Stimulated activated naive CD4-positive, alpha-beta T cell treated with Interleukin-2 at 50 U/mL for 16 hours (primary cell): ENCODE measurements around the gene SNRPA.
"Not testable (repeated sequence)": the region's sequence is repeated elsewhere in the genome, so short reads cannot be mapped to it uniquely, and the experiment has no call there.

Experiments
- DNase-seq: peaks from one replicate; lab custom pipeline; 2025; lab: John Stamatoyannopoulos, UW

SNRPA gene

DNA sequence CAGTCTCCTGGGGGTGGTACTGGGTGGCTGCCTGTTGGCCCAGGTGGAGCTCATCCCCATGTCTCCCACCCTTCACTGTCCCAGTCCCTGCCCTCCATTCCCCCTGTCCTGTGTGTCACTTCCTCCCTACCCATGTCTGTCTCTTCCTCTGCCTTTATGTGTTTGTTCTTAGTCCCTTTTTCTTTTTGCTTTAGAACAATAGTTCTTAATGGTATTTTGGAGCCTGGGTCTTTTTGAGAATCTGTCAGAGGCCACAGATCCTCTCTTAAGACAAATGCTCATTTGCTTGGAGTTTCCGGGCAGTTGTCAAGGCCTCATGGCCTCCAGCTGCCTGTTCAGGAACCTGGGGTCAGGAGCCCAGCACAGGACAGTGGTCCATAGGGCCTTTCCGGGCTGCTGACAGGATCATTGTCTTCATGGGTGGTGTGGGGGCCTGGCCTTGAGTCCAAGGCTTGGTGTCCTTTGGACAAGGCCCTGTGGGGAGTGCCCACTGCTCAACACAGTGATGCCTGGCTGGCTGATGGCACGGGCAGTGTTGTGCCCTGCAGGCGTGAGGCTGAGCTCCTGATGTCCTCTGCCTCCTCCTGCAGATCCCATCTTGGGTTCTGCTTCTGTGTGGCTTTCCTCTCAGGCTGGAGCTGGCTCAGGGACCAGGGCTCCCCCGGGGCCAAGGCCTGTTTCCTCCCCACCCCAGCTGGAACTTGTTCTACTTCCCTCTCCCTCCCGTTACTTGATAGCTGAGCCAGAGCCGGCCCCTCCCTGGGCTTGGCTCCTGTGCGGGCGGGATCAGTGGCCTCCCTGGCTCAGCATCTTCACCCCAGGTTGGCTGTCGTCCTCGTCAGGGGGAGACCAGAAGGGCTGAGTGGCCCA lies 51.5 kb downstream of the SNRPA start:
- no peak for DNase-seq

DNA sequence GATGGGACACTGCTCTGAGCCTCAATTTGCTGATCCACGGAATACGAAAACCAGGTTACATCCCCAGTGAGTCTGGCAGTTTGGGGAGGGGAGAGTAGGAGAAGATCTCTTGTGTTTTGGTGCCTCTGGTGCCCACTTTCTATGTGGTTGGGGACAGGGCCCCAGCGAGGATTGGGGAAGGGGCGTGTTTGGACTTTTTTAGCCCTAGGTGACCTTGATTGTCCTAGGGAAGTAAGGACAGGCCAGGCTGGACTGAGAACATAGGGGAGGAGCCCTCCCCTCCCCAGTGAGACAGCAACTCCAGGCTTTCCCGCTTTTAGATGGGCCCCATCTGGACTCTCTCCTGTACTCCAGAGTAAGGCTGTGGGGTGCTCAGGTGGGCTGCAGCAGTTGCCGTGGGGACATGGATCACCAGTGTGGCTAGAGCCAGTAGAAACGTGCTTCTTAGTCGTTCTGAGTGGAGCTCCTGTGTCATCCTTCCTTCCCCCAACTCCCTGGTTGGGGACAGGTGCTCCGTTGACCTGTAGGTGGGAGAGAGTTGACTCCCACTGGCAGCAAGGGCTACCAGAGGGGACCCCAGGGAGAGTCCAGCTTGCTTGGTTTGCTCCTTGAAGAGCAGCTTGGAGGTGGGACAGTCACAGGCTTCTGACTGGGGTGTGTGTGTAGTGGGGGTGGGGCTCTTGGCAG lies 52.3 kb downstream of the SNRPA start:
- DNase-seq, result no peak

DNA sequence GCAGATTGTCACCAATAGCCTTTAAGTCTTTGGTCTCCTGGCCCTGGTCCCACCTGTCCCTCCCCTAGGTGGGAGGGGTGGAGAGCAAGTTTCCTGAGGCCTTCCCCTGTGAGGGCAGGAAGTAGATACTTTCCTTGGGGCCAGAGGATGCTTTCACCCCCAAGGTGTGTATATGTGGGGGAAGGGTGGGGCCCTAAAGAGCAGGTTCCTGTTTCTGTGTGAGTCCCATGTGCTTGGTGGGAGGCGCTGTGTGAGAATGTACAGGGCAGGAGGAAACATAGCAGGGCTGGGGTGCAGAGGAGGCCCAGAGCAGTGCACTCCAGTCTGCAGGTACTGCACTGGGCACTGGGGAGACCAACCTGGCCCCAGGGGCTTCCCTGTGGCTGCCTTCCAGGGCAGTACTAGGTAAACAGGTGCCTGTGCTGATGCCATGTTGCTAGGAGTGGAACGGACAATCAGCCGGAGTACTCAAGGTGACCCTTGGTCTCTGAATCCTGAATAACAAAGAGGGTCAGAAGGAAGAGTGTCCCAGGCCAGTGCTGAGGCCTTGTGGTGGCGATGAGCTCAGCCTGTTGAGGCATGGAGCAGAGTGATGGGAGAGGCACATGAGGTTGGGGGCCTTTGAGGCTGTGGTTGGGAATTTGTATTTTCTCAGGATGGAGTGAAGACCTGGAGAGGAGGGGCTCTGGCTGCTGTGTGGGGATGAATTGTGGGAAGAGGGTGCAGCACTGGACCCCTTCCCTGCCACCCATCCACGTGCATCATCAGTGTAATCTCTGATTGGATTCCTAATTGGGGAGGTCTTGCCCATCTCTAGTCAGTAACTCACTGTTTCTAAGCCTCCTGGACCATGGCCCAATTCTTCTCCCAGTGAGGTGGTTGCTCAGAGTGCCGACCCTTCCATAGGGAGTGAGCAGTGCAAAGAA lies 53.1 kb downstream of the SNRPA start:
- DNase-seq, result peak; percentile 35

DNA sequence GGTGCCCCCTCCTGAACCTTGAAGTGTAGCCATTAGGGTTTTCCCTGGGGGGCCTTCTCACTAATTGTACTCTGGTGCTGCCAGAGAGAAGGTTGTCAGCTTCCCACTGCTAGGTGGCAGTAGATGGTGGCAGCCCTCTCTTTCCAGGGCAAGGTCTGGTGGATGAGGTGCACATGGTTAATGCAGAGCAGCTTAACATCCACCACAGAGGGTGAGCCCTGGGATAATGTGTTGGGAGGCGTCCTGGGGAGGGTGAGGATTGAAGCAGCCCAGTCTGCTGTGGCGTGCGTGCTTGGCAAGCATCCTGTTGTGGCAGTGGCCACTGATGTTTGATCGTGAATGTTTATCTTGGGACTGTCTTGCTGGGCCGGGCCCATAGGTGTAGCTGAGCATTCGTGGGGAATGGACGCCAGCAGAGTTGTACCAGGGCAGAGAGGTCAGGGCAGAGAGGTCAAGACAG lies 53.8 kb downstream of the SNRPA start:
- DNase-seq, result no peak

DNA sequence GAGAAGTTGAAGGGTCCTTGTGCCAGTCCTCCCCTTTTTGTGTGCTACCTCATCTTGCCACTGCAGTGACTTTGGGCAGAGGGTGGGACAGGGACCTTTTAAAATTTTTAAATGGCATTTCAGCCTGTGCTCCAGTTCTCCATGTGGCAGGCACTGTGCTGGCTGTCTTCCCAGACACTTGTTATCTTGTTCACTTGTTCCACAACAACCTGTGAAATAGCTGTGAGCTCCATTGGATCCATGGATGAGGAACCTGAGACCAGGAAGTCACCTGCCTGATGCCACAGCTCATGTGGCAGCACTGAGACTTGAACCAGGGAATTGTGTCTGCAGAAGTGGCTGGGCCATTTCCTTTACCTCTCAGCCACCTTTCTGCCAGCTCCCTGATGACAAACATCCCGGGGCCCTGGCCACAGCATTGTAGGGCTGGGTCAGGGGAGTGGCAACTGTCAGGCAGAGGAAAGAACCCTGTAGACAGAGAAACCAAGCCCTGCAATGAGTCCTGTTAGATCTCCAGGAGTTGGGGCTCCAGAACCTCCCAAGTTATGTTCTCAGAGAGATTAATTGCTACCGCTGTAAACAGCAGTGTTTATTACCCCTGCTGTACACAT lies 54.4 kb downstream of the SNRPA start:
- DNase-seq, result no peak

DNA sequence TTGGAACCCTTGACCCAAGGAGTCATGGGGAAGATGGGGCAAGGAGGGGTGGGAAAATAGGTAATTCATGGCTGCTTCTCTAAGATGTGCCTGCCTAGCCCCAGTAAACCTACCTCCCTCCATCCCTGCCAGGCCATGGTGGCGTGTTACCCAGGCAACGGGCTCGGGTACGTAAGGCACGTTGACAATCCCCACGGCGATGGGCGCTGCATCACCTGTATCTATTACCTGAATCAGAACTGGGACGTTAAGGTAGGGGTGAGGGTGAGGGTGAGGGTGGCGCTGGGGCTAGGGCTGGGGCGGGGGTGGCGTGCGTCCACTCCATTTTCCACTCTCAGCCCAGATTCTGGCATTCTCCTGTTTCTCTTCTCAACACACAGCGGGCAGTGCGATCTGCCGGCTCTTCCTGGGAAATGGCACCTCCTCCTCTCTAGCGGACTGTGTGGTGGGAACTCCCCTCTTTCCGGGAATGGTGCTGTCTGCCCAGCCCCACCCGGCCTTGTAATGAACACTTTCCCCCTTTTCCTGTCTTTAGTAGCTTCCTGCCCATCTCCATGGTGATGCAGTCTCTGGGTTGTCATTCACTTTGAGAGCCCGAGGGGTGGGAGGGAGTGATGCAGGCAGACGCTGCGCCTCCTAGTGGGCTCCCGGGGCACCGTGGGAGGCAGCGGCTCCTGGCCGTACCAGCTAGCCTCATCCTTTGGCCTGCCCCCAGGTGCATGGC lies 55.6 kb downstream of the SNRPA start:
- peak; percentile 72 for DNase-seq

DNA sequence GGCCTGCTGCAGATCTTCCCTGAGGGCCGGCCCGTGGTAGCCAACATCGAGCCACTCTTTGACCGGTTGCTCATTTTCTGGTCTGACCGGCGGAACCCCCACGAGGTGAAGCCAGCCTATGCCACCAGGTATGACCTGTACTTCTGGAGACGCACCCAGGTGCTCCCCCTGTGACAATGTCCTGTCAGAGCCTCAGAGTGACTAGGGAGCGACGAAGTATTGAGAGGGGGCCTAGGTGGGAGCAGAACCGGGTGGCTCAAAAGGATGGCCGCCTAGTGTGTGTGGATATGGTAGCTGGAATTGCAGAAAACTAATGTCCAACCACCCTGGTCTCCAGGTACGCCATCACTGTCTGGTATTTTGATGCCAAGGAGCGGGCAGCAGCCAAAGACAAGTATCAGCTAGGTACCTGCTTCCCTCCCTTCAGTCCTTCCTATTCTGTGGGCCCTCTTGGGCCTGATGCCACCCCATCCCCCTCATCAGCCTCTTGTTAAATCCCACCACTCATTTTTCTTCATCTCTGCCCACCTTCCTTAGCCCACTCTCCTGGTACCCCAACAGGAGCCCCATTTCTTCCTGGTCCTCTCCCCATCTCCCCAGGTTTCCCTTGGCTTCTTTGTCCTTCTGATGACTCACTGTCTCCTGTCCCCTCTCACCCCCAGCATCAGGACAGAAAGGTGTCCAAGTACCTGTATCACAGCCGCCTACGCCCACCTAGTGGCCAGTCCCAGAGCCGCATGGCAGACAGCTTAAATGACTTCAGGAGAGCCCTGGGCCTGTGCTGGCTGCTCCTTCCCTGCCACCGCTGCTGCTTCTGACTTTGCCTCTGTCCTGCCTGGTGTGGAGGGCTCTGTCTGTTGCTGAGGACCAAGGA lies 56.4 kb downstream of the SNRPA start:
- DNase-seq, result no peak

DNA sequence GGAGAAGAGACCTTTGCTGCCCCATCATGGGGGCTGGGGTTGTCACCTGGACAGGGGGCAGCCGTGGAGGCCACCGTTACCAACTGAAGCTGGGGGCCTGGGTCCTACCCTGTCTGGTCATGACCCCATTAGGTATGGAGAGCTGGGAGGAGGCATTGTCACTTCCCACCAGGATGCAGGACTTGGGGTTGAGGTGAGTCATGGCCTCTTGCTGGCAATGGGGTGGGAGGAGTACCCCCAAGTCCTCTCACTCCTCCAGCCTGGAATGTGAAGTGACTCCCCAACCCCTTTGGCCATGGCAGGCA lies 57.0 kb downstream of the SNRPA start:
- no peak for DNase-seq

DNA sequence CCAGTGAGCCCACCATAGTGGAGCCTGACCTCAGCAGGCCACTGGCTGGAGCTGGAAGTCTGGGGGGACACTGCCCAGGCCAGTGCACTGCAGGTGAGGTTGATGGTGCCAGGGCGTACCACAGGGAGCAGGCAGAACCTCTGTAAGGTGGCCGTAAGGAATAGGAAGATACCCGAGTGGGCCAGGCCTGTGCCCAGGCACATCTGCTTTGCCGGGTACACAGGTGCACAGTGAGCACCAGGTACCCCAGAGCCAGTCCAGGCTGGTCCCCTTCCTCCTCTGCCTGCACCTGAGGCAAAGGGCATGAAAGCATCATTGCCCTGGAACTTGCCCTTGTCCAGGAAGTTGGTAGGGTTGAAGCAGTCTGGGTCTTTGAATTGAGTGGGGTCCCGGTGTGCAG lies 57.5 kb downstream of the SNRPA start:
- DNase-seq, result no peak

DNA sequence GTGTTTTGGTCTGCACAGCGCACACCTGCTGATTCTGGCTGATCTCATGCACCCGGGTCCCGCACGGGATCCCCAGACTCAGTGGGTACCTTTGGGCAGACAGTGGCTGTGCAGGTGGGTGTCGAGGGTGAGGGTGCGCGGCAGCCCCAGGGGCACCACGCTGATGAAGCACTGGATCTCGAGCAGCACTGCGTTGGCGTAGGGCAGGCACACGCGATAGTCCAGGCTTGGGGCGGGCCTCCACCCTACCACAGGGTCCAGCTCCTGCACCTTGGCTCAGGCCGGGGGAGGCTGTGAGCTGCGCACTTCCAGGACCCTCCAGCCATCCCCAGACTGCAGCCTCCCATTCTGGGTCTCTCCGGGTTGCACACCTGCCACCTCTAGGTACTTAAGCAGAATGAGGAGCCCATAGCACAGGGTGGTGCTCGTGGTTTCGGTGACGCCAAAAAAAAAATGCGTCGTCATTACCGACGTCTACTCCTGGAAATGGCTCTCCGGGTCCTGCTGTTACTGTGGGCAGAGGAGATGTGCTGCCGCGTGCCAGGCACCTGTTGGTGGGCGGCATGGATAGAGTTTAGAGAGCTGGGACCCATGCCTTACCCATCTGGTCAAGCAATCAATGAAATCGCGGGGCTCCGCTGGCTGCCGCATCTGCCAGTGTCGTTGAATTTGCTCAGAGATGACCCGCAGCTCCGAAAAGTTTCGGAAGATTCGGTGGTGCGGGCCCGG lies 58.5 kb downstream of the SNRPA start:
- no peak for DNase-seq

DNA sequence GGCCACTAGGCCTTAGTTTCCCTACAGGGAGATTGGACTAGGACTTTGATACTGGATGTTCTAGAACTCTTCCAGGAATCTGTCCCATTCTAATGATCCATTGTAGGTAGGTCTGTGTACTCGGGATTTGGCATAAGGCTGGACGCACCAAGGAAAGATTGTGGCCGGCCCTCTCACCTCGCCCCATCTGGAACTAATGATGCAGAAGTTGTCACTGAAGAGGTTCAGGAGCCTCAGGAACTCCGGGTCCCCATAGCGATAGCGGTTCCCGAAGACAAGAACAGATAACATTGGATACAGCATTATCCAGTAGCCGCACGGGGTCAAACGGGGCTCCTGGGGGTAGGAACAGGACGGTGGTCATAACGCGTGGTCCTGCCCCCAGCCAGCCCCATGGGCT lies 59.2 kb downstream of the SNRPA start:
- no peak for DNase-seq

DNA sequence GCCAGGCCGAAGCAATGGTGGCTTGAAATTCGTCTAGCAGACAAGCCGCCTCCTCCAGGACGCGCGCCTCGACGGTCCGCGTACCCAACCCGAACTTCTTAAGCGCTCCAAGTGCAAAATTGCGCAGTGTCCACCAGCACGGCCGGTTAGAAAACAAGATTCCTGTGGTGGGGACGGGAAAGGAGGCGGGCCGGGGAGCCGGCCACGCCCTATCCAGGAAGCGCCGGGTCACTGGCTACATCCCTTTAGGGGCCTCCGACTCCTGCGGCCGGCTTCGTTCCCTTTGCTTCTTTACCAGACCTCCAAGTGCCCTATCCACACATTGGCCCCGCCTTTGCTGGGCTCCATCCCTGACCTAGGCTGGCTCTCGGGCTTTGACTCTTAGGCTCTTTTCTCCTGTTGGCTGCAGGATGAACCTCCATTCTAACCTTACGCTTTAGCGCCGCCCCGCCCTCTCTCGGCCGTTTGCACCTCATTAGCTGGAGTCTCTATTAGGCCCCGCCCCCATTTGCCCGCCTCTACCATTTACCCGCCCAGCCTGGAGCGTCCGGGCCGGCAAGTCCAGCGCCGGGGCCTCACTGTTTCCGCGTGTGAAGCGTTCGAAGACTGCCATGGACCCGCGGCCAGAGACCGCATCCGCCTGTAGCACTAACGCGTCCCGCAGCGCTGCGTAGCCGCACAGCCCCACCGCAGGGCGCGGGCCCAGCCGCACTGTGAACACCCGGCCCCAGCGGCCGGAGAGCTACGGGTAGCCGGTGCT lies 59.8 kb downstream of the SNRPA start:
- DNase-seq, result peak; percentile 27

DNA sequence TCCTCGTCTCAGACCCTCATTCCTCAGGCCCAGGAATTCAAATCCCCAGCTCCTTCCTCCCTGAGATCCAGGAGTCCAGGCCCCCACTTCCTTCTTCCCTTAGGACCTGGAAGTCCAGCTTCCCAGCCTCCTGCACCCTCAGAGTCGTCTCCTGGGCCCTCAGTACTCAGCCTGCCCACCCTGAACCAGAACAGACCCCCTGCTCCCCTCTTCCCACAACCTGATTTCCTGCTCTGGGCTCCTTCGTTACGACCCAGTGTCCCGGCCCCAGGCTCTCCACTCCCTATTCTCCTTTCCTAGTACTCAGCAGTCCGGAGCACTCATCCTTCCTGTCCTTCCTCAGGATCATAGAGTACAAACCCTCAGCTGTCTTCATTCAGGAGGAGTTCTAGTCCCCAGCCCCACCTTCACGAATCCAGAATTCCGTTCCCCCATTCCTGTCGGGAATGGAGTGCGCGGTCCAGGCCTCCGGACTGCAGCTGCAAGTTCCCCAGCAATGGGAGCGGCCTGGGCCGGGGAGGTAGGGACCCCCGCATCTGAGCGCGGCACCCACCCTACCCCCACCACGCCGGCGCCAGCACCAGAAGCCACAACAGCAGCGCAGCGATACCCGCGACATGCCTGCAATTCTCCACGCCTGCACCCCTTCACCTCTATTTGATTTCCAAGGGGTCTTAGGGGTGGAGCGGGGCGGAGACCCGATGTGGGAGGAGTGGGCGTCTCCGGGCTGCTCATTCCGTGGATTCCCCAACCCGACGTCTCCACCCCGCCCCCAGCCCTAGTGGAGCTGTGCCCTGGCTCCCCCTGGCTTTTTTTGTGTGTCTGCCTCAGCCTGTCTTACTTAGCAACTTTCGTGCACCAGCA lies 60.7 kb downstream of the SNRPA start:
- DNase-seq, result no peak

DNA sequence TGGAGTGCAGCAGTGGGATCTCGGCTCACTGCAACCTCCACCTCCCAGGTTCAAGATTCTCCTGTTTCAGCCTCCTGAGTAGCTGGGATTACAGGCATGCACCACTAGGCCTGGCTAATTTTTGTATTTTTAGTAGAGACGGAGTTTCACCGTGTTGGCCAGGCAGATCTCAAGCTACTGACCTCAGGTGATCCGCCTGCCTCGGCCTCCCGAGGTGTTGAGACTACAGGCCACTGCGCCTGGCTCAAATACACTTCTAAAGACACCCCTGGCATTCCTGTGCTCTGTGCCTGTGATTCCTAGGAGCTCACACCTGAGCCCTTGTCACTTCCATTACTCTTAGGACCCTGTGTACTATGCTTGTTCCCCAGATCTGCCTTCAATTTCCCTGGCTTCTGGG lies 61.6 kb downstream of the SNRPA start:
- not testable (repeated sequence) for DNase-seq

DNA sequence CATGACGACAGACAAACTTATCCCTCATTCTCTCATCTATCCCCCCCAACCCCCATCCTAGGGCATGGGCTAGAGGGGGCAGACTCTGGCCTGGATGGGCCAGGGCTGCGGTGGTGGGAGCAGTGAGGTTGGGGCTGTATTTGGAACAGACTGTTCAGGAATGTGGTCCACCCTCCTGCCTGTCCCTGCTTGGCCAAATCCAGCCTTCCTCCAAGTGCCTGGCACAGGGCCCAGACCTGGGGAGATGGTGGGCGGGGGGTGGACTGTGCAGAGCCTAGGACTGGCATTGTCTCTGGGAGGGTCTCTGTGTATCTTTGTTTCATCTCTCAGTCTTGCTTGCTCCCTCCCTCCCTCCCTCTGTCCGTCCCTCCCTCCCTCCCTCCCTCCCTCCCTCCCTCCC lies 62.2 kb downstream of the SNRPA start:
- DNase-seq, result no peak
